ENCODE measurements around the gene USP6NL.

USP6NL gene

DNA sequence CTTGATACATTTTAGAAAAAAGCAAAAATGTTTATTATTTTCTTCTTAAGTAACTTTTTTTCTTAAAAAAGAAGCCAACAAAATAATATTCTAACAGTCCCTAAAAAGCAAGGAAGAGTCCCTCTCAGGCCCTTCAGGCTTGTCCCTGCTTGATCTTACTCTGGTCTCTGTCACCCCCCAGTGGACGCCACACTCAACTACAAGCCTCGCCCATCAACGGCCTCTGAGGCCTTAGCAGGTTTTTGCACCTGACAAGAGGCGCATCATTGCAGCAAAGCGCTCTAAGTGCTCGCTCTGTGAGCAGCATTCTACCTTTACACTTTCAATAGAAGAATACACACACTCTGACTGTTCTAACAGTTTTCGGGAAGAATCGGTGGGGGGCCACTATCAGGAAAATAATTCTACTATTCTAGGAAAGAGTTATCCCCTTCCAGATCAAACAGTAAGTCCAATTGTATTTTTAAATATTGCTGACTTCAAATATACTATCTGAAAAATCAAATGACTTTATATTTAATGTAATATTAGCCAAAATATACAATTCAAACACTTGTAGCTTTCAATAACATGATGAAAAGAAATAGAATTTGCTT, 139.2 kb downstream of the USP6NL start:
- peak; percentile 17 for DNase-seq

DNA sequence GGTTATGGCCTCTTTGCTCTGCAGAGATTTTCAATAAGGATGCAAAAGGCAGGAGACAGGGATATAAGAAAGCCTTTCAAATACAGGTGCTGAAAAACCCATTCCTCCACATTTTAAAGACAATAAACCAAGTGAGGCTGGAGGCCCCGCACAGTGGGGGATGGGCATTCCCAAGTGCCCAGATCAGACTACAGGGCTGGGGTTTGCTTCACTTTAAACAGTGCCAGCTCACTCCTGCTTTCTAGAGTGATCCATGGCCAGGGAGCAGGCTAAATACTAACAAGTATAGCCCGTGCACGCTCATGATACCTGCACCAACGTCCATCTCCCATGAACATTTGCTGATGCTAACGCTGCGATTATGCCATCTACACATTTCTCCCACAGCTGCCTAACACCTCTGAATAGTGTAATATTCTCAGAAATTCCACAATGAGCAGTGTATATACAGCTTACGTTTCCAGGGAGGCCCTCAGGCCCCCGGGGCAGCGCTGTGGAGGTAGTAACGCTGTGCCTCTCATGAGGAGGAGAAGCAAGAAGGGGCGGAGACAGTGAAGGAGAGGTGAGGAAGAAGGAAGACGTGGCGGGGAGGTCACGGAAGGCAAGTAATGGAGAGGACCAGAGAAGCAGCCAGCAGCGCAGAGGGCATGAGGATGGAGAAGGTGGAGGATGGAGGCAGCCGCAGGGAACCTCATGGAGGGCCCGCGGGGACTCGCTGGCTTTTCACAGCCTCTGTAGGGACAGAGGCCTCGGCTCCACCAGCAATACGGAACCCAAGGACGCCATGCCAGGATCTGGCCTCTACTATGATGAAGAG, 141.7 kb downstream of the USP6NL start:
- DNase-seq = no peak

DNA sequence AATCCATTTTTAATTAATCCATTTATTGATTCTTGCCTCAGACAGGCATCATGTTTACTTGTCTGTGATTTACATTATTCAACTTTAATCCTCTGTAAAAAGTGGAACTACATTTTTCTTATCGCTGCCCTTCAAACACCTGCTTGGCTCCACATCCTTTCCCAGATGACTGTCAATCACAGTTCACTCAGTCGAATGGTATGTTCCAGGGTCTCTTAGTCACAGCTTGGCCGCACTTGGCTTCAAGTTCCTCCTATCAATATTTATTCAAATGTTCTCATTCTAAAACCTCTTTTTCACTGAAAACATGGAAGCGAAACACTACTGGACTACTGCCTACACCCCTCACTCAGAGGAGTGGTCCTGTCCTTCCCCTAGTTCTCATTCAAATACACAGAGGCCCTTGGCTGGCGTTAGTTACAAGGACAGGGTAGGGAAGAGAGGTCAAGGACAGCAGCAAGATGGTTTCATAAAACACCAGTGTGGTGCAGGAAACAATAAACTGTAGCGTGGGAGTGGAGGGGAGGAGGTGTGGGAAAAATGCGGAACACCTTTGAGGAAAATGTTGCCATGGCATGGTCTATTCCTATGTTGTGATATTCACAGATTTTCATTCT, 143.2 kb downstream of the USP6NL start:
- no peak for DNase-seq

DNA sequence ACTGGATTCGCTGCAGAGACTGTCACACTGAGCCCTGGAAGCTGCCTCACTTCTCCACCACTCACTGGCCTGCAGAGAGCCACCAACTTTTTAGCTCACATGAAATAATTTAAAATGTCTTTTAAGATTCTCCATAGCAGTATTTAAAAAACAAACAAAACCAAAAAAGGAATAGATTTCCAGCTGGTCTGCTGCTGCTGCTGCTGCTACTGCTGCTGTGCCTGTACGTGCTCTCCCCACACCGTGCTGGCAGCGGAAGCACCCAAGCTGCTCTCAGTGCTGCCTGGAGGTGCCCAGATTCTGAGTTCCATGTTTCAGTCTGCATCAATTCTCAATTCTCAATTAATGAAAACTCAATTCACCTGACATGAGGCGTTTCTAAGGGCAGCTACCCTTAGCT, 146.0 kb downstream of the USP6NL start:
- no peak for DNase-seq

DNA sequence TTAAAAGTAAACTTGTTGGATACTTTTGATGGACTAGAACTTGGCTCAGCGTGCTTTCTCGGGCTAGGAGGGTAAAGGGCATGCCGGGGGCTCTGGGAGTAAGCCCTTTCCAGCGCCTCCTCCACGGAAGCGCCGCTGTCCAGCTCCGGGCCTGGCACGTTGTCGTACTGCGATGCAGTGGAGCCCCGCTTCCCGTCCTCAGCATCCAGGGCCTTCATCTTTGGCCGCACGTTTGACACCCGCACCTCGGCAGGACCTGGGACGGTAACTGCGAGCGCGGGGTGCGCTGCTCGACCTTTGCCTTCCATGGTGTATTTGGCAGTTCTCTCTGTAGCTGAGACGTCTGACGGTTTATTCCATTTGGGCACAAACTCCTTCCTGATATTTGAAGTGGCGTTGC, 148.3 kb downstream of the USP6NL start:
- DNase-seq = no peak

DNA sequence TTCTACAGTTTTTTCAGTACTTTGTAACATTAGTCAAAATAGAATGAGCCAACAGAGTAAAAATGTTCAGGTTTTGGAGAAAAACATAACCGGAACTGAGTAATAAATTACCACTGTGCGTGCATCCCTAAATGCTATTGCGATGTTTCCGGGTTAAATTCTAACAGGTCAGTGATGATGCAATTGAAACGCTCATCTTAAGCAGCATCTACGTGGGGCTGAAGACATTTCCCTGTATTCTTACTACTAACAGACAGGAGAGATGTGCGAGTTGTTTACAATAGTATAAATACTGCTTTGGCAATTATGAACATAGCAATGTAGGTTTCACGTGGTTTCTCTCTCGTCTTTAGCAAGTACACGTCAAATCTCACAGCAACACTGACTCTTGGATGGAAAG, 149.4 kb downstream of the USP6NL start:
- DNase-seq = no peak

DNA sequence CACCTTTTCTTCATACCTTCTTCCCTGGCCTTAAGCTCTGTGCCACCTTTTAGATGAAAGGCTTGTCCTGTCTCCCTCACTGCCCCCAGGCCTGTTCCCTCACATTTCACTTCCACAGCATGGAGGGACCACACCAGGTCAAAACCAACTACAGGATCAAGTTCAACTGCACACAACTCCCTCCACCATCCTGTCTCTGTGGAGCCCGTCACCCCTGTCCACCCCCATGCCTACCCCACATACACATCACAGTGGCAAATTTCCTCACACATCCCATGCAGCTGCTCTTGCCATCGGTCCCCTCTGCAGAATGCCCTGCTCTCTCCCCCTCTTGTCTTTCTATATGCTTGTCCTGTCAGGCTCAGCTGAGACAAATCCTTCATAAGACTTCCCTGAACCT, 154.1 kb downstream of the USP6NL start:
- no peak for DNase-seq

DNA sequence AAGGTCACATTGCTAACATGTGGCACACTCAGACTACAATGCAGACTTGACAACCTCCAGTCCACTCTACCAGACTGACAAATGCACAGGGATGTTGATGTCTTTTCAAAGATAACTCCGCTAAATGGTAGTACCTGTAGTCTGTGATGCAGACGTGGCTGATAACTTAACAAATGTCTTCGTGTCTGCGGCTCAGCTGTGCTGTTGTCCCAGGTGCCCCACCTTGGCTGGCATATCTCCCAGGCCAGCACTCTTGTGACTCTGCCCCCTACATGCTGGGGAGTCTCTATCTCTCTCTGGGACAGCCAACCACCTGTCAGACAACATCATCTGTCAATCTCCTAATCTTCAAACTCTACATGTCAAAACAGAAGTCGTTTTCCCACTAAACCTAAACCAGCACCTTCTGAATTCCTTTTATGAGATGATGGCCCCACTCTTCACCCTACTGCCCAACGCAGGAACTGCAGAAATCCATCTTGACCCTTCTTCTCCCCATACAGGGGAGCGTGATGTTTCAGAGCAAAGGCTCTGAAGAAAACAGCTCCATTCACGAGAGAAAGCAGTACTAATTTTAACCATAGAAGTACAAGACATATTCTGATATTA, 156.4 kb downstream of the USP6NL start:
- DNase-seq = no peak

DNA sequence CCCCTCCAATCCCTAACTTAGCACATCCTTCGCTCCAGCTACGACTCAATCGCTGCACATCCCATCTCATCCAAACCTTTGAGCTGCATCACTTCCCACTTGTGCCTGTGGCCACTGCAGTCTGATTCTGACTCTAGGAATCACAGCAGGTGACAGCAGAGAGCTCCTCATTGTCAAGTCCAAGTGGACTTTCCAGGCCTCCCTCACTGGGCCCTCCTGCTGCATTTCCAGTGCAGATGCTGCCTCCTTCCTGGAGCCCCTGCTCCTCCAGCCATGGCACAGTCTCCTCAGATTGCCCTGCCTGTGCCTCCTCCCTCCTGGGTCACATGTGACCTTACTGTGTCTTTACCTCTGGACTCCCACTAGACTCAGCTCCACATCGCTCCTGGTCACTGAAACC, 157.3 kb downstream of the USP6NL start:
- no peak for DNase-seq

DNA sequence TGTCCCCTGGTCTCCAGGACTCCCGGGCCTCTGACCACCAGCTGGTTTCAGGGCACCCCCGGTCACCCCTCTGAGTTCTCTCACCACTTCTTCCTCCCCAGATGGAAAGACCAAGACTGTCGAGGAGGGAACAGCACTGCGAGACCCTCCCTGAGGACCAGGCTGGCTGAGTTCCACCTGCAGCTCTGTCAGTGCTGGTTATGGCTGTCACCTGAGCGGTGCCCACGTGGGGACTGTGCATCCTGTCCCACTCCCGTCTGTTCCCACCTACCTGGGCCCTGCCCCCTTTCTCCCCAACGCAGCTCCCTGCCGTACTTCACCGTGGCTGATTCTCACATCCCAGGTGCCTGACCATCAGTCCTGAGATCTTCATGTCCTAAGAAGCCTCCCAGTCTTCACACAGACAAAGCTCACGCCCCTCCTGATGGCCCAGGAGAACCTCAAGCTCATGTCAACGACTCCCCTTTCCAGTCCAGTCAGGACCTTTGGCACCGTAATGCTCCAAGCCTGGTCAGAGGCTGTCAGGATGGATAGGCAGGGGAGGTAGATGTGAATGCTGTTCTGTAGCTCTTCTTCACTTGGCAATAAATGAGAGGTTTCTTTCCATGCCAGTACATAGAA, 159.7 kb downstream of the USP6NL start:
- no peak for DNase-seq

DNA sequence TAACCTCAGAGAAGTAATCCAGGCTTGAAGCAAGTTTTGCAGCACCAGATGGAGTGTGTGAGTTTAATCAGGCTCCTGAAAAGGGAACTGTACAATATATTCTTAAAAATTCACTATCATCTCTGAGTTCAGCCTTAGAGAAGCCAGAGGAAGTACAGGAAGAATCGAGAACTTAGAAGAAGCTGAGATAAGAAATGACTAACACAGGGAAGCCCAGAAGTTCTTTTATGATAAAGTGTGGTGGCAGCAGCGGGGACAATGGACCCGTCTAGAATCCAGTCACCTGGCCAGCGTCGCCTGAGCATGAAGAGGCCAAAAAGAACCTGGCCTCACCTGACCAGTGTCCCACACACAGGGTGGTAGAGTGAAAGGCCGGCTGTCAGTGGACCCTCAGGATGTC, 161.0 kb downstream of the USP6NL start:
- DNase-seq = no peak

DNA sequence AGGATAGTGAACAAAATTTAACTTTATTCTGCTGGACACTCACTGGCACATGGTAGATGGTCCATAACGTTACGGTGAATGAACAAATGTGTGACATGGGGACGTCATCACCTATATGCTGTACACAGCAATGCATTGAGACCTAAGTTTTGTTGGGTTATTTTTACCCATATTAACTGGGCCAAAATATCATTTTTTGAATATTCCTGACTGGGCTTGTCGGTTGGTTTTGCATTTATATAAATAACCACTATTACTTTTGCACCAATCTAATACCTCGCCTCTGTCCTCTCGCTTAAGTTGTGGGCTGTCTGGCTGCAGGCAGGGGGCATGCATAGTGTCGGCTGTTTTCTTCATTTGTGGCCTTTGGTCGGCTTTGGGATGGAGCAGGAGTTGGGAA, 161.7 kb downstream of the USP6NL start:
- no peak for DNase-seq

DNA sequence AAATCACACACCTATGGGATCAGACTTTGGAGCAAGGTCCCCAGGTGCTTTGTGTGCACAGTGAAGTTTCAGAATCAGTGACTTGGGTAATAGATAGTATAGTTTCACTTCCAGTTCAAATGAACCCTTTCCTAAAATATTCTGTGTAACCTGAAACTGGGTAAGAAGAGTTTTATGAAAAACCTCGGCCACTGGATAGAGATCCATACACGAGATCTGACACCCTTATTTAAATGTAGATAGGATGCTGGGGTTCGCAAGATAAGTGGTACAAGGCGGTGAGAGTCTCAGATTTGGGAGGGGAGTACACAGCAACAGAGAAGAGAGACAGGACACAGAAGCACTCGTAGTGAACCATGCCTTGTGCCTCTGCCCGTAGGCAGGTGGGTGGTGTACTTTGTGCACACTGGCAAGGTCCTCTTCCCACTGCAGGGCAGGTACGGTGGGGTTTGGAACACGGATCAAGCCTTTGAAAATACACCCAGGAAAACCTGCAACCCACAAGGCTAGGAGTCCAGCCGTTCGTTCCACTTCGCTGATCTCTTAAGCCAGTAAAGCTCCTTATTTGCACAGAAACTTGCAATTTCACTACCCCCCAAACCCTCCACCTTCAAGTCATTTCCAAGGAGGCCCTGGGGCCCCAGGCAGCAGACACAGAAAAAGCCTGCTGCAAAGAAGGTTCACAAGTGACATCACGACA, 162.8 kb downstream of the USP6NL start:
- no peak for DNase-seq

DNA sequence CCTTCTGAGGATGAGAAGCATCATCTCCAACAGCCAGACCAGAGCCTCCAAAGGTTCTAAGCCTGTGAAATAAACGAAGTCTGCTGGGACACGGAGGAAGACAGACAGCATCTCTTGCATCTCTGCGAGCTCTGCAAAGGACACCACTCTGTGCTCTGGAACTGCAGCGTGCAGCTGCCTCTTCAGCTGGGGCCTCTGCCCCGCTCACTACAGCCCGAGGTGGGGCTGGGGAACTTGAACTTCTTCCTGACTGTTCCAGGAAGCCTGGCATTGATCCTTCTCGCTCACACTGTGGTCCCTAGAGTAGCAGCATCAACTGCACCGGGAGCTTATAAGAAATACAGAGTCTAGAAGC, 163.3 kb downstream of the USP6NL start:
- DNase-seq = no peak

DNA sequence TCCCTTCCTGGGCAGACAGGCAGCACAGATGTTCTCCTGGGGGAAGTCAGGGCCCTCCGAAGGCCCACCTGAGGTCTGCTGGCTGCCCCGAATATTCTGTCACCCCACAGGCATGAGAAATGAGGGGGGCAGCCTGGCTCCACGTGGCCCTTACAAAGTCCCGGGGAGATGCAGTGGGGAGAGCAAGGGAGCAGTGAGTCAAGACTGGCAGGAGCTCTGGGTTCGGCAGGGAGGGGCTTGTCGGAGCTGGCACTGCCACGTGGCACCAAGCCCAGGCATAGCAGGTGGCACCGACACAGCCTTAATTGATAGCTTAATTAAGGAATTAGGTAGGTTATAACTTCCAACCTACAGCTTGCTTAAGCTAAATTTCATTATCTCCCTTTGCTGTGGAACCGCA, 163.9 kb downstream of the USP6NL start:
- DNase-seq = no peak

DNA sequence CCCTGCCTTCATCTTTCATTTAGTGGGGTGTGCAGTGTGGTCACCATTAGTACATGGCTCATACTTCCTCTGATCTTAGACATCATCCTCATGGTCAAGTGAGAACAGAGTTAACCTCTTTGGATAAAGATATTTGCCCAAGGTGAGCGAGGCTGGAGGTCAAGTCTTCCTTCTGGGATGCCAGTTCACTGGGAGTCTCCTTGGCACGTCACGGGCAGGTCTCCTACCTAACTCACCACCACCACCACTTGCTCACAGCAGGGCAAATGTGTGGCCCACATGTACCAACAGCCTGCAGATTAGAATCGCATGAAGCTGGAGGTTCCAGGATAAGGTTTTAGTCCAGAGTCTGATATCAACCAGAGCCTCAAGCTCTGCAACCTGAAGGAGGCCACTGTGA, 164.6 kb downstream of the USP6NL start:
- no peak for DNase-seq

DNA sequence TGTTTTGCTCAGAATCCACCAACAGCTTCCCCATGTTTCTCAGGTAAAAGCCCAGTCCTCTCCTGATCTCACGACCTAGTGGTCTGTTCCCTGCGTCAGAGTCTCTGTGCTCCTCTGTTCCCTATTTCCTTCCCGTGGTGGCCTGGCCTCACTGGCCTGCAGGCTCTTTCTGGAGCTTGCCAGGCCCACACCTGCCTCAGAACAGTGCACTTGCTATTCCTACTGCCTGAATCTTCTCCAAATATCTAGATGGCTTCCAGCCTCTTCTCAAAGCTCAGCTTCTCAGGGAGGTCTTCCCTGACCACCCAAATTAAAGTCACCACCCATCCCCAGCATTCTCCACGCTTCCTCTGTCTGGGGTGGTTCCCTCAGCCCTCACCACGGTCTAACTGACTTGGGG, 165.3 kb downstream of the USP6NL start:
- no peak for DNase-seq

DNA sequence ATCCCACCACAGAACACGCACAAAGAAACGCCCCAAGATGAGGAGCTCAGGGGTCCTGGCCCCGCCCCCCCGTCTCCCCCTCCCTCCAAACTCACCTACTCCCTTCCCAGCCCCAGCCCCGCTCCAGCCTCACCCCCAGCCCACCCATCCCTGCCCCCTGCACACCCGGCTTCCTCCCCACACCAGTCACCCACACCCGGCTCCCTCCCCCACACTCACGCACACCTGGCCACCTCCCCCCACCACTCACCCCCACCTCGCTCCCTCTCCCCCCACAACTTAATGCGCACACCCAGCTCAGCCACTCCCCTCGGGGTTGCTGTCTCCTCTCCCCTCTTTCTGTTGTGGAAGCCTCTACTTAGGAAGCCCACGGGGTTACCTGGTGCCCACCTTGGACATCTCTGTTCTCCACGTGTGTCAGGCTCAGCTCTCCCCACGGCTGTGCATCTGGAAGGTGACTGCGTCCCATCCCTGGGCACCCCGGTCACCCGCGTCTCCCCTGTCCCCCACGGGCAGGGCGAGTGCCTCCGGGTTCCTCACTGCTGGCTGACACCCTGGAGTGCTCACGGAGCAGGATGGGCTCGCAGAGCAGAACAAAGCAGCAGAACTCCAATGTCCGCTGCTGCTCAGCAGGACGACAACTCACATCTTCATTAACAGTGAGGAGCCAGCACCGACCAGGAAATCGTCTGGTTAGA, 166.8 kb downstream of the USP6NL start:
- DNase-seq = no peak

DNA sequence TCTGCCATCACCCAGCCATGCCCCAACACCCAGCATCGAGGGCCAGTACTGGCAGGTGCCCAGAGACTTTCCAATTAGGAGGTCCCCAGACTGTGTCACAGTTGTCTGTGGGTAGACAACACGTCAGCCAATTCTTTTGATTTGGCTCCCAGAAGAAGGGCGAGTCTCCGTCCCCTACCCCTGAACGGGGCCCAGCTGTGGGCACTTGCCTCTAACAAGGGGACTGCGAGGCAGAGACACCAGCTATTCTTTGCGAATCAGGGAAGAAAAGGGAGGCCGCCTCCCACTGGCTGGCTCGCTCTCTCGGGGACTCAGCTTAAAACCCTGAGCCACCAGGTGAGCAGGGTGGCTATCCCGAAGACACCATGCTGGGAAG, 167.3 kb downstream of the USP6NL start:
- no peak for DNase-seq

DNA sequence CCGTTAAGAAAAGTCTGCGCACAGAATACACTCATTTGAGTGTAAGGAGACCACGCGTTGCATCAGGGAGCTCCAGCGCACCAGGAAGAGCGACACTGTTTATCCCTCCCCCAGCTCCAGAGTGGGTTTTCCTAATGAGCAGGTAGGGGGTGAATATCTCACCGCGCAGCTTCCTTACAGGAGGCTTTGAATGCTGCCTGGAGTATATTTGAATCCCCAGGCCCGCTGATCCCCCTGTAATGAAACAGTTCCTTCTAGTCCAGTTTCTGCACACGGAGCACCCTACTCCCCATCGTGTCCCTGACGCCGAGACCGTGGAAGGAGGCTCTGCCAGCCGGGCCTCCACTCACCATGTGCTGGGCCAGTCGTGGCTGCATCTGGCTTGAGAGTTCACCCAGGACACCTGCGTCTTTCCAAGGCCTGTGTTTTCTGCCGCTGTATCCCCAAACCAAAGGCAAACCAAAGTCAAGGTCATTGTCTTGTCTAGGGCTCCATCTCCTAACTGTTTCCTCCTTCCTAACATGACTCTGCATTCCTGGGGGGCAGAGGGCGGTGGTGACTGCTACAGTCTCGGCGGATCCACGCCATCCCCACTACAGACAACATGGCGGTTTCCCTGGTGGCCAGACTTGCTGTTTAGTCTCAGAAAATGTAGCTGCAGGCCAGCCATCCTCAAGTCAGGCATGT, 167.8 kb downstream of the USP6NL start:
- no peak for DNase-seq

DNA sequence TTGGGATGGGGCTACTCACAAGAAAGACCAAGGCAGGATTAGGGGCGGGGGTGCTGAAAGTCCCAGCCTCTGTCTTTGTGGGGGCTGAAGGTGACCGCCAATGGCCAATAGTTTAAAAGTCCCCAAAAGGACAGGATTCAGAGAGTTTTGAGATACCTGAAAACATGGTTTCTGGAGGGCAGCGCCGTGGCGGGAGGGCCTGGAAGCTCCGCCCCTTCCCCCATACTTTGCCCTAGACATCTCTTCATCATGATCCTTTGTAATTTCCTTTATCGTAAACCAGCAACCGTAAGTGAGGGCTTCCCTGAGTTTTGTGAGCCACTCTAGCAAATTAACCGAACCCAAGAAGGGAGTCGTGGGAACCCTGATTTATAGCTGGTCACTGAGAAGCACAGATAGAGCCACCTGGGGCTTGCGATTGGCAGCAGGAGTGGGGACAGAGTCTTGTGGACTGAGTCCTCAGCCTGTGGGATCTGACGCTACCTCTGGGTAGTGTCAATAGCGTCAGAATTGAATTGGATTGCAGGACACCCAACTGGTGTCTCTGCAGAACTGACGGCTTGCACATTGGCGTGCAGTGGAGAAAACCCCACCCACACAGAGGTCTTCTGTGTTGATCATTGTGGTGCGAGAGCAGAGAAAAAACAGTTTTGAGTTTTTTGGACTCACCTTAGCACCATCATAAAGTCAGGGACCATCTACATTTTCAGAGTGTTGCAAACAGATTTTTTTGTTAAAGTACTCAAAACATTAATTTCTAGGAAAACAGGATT, 169.3 kb downstream of the USP6NL start:
- no peak for DNase-seq
